Mesodermal cell (in vitro differentiated cells): Measurements from ENCODE around the gene KBTBD13. TPM values are rescaled to one million over a fixed set of nuclear protein-coding genes. Genes with fewer than 3 reads are reported as not detected.
A peak's percentile ranks its signal among the peaks of the same experiment; 100 is the strongest.

Experiments used
- H3K27ac ChIP-seq: 2 replicates; pipeline ENCODE4 v1.7.0; 2013; ENCODE audit warnings: mild to moderate bottlenecking, low read depth, low read length, moderate library complexity; ENCODE audit not compliant: severe bottlenecking
- H3K36me3 ChIP-seq: 2 replicates; pipeline ENCODE4 v1.7.1; 2013; ENCODE audit warnings: mild to moderate bottlenecking, low read length, moderate library complexity; ENCODE audit not compliant: control insufficient read depth, insufficient read depth
- H3K4me1 ChIP-seq: one replicate; pipeline ENCODE4 v1.7.1; 2013; ENCODE audit warnings: mild to moderate bottlenecking, low read length; ENCODE audit not compliant: insufficient read depth, control insufficient read depth, poor library complexity, severe bottlenecking
- H3K4me3 ChIP-seq: 2 replicates; pipeline ENCODE4 v1.7.0; 2013; ENCODE audit warnings: low read length, control low read depth, mild to moderate bottlenecking; ENCODE audit not compliant: insufficient read depth, poor library complexity, severe bottlenecking; ENCODE audit errors: extremely low read depth
- H3K9me3 ChIP-seq: 2 replicates; pipeline ENCODE4 v1.7.1; 2013; ENCODE audit warnings: mild to moderate bottlenecking, low read length, moderate library complexity; ENCODE audit not compliant: control insufficient read depth
- WGBS, 2 experiments: methylation state at CpG; one replicate each; pipeline ENCODE4 v1.1.5; 2013; ENCODE audit warnings: missing lambda C conversion rate in 2 of 2; ENCODE audit not compliant: insufficient coverage in 2 of 2; 5-methylcytosine and 5-hydroxymethylcytosine counted together
- polyA plus RNA-seq, 2 experiments: library from polyadenylated mRNA; stranded (reverse); fragments of 50-300 nt; gene quantifications; one replicate each; pipeline ENCODE4 v1.2.3, GENCODE V29; 2013

Gene KBTBD13
- not detected for polyA plus RNA-seq (2013, experiment 1 of 2)
- not detected for polyA plus RNA-seq (2013, experiment 2 of 2)

DNA sequence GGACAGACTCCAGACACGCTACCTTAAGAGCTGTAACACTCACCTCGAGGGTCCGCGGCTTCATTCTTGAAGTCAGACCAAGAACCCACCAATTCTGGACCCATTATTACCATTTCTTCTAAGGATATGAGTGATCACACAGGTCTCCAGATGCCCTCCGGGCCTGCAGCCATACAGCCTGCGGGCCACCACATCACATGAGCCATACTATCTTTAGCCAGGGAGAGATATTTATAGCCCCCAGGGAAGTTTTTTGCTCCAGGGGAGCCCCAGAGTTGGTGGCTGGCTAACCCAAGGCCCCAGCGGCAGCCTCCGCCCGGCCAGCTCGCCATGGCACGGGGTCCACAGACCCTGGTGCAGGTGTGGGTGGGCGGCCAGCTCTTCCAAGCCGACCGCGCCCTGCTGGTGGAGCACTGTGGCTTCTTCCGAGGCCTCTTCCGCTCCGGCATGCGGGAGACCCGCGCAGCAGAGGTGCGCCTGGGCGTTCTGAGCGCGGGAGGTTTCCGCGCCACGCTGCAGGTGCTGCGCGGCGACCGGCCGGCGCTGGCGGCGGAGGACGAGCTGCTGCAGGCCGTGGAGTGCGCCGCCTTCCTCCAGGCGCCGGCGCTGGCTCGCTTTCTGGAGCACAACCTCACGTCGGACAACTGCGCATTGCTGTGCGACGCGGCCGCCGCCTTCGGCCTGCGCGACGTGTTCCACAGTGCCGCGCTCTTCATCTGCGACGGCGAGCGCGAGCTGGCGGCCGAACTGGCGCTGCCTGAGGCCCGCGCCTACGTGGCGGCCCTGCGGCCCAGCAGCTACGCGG, at the start of gene KBTBD13:
KBTBD13 (plus strand) TSS at position 261 of the 805 bp plus-strand sequence; CDS start at position 331, 70 bp downstream.
- 96 to 97% methylated on average over 56 to 73 of the region's 73 CpGs for WGBS, 2 experiments
- Histone ChIP-seq H3K9me3 (peaks cover 6% of the 10 kb centered on the region), H3K27ac (no peak within 1 kb of the TSS), H3K36me3 (no peaks in the 10 kb centered on the region), H3K4me3 (no peak within 1 kb of the TSS), H3K4me1 (peaks cover 9% of the 10 kb centered on the region)

DNA sequence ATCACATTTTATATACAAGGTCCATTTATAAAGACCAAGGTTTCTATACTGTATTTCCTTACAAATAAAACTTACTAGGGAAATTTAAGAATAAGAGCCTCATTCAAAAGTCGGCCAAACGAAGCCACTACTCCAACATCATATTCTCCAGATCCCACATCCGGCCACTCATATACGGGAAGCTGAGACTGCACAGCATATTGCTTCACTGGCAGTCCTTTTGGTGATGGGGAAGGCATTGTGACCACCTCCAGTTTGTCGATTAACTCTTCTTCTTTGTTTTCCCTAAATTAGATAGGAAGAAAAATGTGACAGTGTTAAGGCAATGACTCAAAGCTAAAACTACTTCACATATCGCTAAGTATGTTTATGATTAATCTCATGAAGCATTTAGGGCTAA, 49.8 kb upstream of the KBTBD13 start:
- Histone ChIP-seq H3K4me3 (no peak overlapping the region), H3K4me1 (peaks cover 10% of the 10 kb centered on the region), H3K36me3 (peaks cover 27% of the 10 kb centered on the region), H3K9me3 (no peaks in the 10 kb centered on the region), H3K27ac (no peak overlapping the region)
- WGBS, 2 experiments: 96 to 100% methylated on average over 2 to 5 of the region's 6 CpGs

DNA sequence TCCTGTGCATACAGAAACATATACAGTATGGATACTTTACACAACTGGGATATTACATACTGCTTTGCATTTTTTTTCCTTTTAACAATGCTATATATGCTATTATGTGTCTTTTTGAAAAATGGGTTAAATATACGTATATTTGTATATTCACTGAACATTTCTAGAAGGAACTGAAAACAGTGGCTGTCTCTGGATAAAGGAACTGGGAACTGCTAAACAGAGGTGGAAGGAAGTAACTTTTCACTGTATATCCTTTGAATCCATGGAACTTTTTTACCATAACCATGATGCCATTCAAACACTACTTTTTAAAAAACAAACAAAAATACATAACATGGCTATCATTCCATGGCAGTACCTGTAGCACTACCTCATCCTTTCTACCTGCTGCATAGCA, 49.0 kb upstream of the KBTBD13 start:
- H3K27ac ChIP-seq: no peak overlapping the region
- H3K4me3 ChIP-seq: no peak overlapping the region
- H3K4me1 ChIP-seq: peaks cover 10% of the 10 kb centered on the region
- H3K9me3 ChIP-seq: no peaks in the 10 kb centered on the region
- WGBS, 2 experiments: no CpG with 5 or more reads among the region's 1 CpG
- H3K36me3 ChIP-seq: peaks cover 27% of the 10 kb centered on the region

DNA sequence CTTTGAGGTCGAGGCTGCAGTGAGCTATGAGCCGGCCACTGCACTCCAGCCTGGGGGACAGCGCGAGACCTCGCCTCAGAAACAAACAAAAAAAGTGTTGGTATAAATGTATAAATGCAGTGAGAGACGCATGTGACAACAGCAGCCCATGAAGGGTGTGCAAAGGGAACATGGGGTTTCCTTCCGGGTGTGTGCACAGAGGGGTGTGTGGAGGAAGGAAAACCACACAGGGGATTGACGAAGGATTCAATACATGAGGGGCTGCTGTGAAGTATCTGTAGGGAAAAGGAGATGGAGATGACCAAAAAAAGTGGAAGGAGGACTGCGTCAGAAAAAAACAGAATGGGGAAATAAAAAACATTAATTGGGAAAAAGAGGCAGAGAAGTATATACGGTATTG, 48.2 kb upstream of the KBTBD13 start:
- 83 to 91% methylated on average over 9 of the region's 10 CpGs for WGBS, 2 experiments
- Histone ChIP-seq H3K4me3 (peak overlapping the region; percentile 80), H3K9me3 (no peaks in the 10 kb centered on the region), H3K27ac (no peak overlapping the region), H3K36me3 (peaks cover 26% of the 10 kb centered on the region), H3K4me1 (peaks cover 10% of the 10 kb centered on the region)

DNA sequence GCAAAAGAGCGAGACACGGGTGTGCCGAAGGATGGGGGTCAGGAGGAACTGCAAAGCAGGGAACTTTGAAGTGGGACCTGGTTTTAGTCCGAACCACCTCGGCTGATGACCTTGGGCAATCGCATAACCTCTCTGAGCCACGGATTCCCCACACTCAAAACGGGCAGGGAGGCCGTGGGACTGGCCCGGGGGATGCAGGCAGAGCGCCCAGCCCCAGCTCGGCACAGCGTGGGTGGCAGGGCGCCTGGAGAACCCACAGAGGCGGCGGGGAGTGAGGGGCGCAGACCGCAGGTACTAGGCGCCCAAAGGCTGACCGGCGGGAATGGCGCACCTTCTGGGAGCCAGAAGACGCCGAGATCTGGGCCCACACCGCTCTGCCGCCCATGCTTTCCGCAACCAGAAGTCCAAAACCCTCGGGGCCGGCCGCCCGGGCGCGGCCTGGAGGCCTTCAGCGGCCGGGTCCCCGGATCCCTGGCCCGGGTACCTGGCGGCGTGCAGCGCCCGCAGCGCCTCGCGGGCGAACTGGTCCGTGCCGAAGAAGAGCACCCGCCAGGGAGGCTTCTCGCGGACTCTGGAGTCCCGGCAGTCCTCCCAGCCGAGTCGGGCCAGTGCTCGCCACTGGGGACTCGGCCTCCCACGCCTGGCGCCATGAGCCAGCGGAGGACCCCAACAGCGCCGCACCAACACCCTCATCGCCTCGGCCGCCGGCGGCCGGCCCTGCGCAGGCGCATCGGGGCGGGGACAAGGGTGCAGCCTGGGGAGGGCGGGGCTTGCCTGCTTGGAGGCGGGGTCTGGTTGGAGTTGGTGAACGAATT, 47.4 kb upstream of the KBTBD13 start, which contains the start of gene MTFMT:
MTFMT (minus strand) TSS at position 719 of the 815 bp plus-strand sequence; CDS start at position 693, 26 bp downstream.
- H3K4me1 ChIP-seq: peaks cover 10% of the 10 kb centered on the region
- WGBS, 2 experiments: 0 to 1% methylated on average over 45 to 57 of the region's 73 CpGs
- H3K36me3 ChIP-seq: peaks cover 21% of the 10 kb centered on the region
- no peaks in the 10 kb centered on the region for H3K9me3 ChIP-seq
- H3K4me3 ChIP-seq: peak within 1 kb of the TSS; percentile 80
- H3K27ac ChIP-seq: no peak within 1 kb of the TSS

DNA sequence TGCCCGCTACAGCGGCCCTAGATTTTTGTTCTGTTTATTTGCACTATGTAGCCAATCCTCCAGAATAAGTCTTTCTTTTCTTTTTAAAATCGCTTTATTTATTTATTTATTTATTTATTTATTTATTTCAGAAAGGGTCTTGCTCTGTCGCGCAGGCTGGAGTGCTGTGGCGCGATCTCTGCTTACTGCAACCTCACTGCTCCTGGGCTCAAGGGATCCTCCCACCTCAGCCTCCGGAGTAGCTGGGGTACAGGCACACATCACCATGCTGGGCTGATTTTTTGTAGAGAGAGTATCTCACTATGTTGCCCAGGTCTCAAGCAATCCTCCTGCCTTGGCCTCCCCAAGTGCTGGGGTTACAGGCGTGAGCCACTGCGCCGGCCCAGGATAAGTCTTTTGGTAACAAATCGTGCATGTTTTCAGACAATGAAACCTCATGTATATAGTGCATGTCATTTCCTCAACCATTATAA, 46.8 kb upstream of the KBTBD13 start:
- 80 to 85% methylated on average over 5 to 9 of the region's 12 CpGs for WGBS, 2 experiments
- peak overlapping the region; percentile 80 for H3K4me3 ChIP-seq
- H3K9me3 ChIP-seq: no peaks in the 10 kb centered on the region
- H3K36me3 ChIP-seq: peaks cover 17% of the 10 kb centered on the region
- peaks cover 10% of the 10 kb centered on the region for H3K4me1 ChIP-seq
- no peak overlapping the region for H3K27ac ChIP-seq

DNA sequence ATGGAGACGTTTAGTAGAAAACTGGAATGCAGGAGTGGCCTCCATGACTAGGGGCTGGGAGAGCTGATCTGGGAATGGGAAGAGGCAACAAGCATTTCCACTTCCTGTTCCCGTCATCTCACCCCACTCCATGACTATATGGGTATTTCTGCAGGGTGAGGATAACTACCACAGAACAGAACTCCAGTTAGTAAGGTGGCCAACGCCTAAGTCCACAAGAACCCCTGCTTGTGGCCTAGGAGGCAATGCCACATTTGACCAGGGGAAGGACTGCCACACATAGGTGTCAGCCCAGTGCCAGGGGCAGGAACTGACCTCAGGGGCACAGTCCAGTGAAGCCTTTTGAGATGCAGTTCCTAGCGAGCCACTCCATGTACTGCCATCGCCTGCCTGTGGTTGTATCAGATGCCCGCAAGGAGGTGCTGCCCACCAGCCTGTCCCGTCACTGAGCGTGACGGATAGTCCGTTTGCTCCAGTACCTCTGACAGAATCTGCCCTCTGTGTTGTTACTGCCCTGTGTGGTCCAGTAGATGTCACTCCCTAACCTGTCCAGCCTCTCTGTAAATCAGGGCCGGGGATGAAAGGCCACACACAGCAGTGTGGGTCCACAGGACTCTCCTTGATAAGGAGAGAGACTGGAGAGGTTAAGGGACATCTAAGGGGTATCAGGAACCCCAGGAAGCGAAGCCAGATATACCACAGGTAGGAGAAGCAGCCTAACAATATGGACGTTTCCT, 43.6 kb upstream of the KBTBD13 start:
- peaks cover 6% of the 10 kb centered on the region for H3K4me1 ChIP-seq
- H3K9me3 ChIP-seq: no peaks in the 10 kb centered on the region
- WGBS, 2 experiments: 25 to 35% methylated on average over 10 to 11 of the region's 13 CpGs
- no peak overlapping the region for H3K4me3 ChIP-seq
- H3K27ac ChIP-seq: peak overlapping the region; percentile 41
- H3K36me3 ChIP-seq: no peaks in the 10 kb centered on the region

DNA sequence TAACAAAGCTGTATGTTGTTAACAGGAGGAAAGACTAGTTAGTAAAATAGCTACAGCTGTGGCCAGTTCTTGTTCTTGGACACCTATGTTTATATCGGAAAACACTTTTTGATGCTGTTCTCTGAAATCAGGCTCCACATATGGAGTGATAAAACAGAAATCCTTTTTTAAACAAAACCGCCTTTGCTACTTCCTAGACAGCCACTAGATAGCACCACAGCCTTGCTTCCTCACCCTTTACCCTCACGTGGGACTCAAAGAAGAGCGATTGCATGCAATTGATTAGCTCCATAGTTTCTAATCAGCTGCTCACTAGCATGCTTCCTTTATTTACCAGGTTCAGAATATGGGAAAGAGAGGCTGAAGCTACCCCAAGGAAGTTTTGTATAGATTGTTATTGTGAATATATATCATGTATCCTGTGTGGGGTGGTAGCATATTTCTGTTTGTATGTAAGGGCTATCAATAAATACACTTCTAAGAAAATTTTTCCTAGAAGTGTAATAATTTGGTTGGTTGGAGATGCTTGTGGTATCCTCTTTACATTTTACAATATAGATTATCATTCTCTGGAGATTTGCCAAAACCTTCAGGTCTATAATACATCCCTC, 42.8 kb upstream of the KBTBD13 start:
- H3K9me3 ChIP-seq: no peaks in the 10 kb centered on the region
- 7 to 26% methylated on average over 2 to 3 of the region's 4 CpGs for WGBS, 2 experiments

DNA sequence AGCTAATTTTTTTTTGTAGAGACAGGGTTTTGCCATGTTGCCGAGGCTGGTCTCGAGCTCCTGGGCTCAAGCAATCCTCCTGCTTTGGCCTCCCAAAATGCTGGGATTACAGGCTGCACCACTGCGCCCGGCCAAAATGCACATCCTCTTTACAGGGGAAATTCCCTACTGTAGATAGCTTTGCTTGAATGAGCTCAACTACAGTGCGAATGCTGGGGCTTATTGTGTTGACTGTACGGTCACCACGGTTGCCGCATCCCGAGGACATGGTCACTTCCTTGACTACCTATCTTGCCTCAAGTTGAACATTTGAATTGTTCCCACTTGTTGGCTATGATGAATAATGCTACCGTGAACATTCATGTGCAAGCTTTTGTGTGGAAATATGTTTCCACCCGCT, 41.8 kb upstream of the KBTBD13 start:
- Histone ChIP-seq H3K4me1 (no peaks in the 10 kb centered on the region), H3K27ac (no peak overlapping the region), H3K36me3 (no peaks in the 10 kb centered on the region), H3K4me3 (no peak overlapping the region), H3K9me3 (no peaks in the 10 kb centered on the region)
- WGBS, 2 experiments: 92 to 95% methylated on average over 9 to 11 of the region's 11 CpGs

More for the DNA sequence above, 42.8 kb upstream of the KBTBD13 start:
- Histone ChIP-seq H3K36me3 (no peaks in the 10 kb centered on the region), H3K4me1 (no peaks in the 10 kb centered on the region), H3K4me3 (no peak overlapping the region), H3K27ac (peak overlapping the region; percentile 23)

DNA sequence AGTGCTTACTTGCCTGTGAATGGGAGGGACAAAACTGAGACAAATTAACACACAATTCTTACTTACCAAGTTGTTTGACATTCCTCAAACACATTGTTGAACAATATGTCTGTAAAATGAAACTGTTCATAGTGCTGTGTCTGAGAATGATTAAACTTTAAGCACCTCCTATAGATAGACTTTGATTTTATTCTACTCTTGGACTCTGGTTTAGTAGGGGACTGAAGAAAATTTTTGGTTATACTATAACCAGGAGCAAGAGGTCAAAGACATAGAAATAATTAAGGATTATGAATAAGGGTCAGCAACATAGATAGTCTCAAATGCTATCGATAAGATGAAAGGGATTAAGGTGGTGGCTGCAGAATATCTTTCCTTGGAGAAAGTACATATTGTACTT, 39.2 kb upstream of the KBTBD13 start:
- Histone ChIP-seq H3K36me3 (no peaks in the 10 kb centered on the region), H3K4me1 (no peaks in the 10 kb centered on the region), H3K27ac (no peak overlapping the region), H3K9me3 (no peaks in the 10 kb centered on the region), H3K4me3 (no peak overlapping the region)
- no CpG with 5 or more reads among the region's 1 CpG for WGBS, 2 experiments
